T-helper 1 cell treated with Interleukin-12 subunit alpha and Interleukin-12 subunit beta and Interleukin-4 antibody, amounts not matched to agents 30 ng/mL and 1 ng/mL, for 36 hours (primary cell): ENCODE measurements around the gene HEPACAM. TPM values are rescaled to one million over a fixed set of nuclear protein-coding genes. Genes with fewer than 3 reads are reported as not detected.
"Not testable (repeated sequence)": the region's sequence is repeated elsewhere in the genome, so short reads cannot be mapped to it uniquely, and the experiment has no call there.

Source experiments
- intact Hi-C: fragments of 100-400 bp; cut with micrococcal nuclease; formaldehyde crosslinking; loops from one replicate; pipeline ENCODE4 v1.15.1; 2024
- total RNA-seq: library from RNA; stranded (reverse); gene quantifications from 2 replicates; pipeline ENCODE4 v1.2.3, GENCODE V29; 2022

The HEPACAM gene, protein sequence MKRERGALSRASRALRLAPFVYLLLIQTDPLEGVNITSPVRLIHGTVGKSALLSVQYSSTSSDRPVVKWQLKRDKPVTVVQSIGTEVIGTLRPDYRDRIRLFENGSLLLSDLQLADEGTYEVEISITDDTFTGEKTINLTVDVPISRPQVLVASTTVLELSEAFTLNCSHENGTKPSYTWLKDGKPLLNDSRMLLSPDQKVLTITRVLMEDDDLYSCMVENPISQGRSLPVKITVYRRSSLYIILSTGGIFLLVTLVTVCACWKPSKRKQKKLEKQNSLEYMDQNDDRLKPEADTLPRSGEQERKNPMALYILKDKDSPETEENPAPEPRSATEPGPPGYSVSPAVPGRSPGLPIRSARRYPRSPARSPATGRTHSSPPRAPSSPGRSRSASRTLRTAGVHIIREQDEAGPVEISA
- total RNA-seq, result not detected in 2 replicates

- intact Hi-C loops, result no loop called here
Measured at GRCh38 chr11:124935548-124936514, at the start of gene HEPACAM. Gene HEPACAM, minus strand, starts transcription at chr11:124936047. Its CDS starts 41 bp downstream, at chr11:124936006.

- intact Hi-C loops, result no loop called here
Measured at GRCh38 chr11:124984512-124984854, 48.6 kb upstream of the HEPACAM start.

DNA sequence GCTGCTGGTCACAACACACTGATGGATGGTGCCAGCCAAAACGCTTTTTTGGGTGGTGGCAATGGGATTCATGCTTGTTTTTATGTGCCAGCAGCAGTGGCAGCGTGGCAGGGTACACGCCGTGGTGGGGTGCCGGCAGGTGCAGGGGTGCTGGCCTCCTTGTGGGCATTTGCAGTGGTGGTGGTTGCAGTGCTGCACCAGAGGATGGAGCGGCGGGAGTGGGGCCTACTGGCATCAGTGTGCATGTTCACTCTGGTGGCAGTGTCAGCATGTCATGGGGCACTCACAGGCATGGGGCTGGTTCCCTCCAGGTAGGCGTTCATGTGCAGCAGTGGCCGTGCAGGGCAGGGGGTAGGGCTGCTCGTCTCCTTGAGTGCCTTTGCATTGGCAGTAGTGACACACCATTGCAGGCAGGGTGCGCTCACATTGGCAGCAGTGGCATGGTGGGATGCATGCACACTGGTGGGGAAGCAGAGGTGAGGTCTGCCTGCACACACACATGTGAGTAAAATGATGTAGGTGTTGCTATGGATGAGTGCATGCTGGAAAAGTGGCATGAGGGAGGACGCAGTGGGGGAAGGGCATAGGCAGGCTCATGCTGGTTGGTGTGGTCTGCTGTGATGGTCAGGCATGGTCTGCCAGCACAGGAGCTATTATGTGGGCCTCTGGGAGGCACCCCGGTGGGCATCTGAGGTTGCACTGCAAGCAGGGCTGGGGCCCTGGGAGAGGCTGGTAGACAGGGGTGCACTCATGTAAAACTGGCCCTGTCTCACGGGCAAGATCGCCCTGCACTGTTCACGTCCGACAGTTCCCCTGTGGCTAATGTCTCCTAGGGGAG lies 48.0 kb upstream of the HEPACAM start:
- intact Hi-C loops, result no loop called here

DNA sequence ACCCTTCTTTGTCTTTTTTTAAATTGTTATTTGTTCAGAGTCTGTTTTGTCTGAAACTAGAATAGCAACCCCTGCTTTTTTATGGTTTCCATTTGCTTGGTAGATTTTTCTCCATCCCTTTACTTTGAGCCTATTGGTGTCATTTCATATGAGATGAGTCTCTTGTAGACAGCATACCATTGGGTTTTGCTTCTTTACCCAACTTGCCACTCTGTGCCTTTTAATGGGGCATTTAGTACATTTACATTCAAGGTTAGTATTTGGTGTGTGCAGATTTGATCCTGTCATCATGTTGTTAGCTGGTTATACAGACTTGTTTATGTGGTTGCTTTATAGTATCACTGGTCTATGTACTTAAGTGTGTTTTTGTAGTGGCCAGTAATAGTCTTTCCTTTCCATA lies 46.2 kb upstream of the HEPACAM start:
- intact Hi-C loops, result no loop called here

GRCh38 chr11:124978316-124978715 lies 42.5 kb upstream of the HEPACAM start:
- intact Hi-C loops, result no loop called here

DNA sequence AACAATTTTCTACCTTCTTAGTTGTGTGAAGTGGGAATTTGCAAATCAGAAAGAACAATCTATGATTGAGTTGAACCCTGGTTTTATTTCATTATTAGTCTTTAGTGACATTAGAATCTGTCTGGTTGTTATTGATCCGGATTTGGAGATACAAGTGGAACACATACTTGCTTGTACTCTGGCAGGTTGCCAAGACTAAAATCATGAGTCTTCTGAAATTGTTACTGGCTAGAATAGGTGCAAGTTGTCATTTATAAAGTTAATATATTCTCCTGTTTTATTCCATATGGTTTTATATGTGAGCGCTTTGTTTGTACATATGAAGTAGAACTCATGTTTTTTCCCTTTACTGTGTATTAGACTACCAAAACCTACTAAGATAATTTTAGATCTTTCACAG lies 41.2 kb upstream of the HEPACAM start:
- intact Hi-C loops, result no loop called here

DNA sequence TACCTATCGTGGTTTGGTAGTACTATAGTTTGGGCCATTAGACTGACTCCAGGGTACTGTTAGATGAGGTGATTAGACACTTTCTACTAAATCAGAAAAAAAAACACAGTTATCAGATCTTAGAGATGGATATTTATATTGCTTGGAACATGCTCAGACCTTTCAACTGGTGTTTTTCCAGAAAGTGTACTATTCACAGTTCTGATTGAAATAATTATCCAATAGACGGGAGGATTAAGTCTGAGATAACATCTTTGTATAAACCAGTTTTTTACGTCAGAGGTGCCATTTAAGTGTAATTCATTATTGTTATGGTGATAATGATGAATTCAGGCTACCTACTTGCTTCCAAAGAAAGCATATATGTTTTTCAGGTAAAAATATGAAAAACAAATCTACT lies 40.7 kb upstream of the HEPACAM start:
- intact Hi-C loops, result no loop called here

GRCh38 chr11:124971810-124972209 lies 36.0 kb upstream of the HEPACAM start:
- intact Hi-C loops, result no loop called here

DNA sequence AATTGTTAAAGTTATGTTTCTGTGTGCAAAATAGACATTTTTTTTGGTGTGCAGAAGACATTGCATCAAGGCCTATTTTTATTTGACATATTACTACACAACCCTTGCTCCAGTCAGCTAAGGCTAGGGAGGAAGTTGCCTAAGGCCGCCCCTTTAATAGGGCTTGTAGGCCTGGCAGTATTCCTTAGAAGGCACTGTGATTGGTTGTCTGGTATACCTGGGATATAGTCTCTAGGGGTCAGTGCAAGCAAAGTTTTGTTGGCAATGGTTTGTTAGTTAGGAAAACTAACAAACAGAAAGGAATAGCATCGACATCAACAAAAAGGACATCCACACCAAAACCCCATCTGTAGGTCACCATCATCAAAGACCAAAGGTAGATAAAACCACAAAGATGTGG lies 35.1 kb upstream of the HEPACAM start:
- intact Hi-C loops, result no loop called here

GRCh38 chr11:124968197-124968596 lies 32.4 kb upstream of the HEPACAM start:
- intact Hi-C loops, result not testable (repeated sequence)

DNA sequence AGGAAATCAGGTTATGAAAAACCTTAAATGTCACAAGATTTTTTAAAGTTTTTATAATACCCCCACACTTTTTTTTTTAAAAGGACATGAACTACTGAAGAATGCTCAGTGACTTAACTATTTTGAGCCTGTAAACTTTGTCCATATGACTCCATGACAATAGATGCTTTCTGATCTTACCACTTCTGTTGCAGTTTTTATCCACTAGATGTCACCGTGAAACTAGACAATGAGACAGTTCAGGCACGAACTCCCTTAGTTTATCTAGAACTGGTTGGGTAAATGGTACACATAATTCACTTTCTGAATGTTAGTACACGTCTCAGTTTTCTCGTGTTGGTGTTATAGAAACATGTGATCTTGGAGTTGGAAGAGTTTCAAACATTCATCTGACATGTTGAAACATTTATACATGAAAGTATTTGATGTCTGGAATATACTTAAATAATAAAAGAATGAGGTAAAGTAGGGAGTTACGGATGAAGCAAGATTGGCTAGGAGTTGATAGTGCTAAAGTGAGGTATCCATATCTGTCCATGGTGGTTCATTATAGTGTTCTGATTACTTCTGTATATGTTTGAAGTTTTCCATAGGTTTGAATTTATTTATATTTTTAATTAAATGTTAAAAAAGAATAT lies 26.2 kb upstream of the HEPACAM start:
- intact Hi-C loops, result loop anchor here (1.0 kb wide), 7 partner anchors 8 to 467 kb away; partner anchors contain the start of genes CCDC15 and TMEM218

GRCh38 chr11:124955035-124955434 lies 19.2 kb upstream of the HEPACAM start:
- intact Hi-C loops, result loop anchor here (2.0 to 10.0 kb wide), 2 partner anchors 840 to 1212 kb away; partner anchors contain the start of gene VWA5A

DNA sequence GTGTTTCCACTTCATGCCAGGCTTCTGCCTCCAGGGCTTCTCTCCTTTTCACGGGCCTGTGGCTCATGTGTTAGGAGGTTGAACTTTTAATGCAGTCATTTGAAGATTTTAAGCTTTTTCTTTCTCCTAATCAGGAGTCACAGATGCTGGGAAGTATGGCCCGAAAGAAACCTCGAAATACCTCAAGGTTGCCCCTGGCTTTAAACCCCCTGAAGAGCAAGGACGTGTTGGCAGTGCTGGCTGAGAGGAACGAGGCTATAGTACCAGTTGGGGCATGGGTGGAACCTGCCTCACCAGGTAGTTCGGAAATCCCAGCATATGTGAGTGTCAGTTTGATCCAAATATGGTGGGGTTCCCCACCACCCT lies 18.7 kb upstream of the HEPACAM start:
- intact Hi-C loops, result loop anchor here (1.0 to 10.0 kb wide), 18 partner anchors 8 to 1257 kb away; partner anchors contain the start of genes DDX25, ESAM, FAM118B and HYLS1

DNA sequence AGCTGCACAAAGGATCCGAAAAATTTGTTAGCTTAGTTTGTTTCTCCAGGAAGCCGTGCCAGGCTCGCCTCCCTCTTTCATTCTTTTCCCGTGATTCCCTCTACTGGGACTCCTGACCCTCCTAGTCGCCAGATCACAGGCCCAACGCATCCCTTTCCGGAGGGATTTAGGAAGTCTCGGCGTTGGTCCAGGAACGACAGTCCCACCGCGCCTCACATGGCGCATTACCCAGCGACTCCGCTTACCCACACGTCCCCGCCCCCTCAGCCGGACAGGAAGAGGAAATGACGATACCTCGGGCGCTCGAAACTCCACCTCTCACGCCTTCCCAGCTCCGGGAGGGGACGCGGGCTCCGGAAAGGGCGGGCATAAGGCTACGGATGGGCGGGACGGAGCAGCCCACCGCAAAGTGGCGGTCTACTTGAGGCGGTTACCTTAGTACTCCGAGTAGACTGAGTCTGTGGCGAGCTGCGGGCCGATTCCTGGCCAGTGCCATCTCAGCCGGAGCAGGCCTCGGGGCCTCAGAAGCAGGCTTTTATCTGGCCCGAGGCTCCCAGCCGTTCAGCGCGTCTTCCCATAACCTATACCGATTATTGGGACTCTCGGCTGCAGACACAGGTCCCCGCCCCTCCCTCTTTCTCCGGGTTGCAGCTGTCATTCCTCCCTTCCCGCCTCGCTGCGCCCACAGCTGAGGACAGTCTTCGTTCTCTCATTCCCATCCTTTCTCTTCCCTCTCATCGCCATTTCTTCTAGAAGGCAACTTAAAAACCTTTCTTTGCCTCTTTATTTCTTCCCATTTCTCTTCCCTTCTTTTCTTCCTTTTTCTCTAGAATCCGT lies 18.1 kb upstream of the HEPACAM start, which contains the start of gene CCDC15:
TSS of gene CCDC15 (plus strand) at position 450 of the 837 bp plus-strand sequence. CDS start 531 bp downstream, outside the sequence.
- intact Hi-C loops, result loop anchor here (1.0 to 10.0 kb wide), 20 partner anchors 8 to 1315 kb away; partner anchors contain the start of genes DDX25, ESAM, FAM118B and FOXRED1

- intact Hi-C loops, result loop anchor here (1.0 to 10.0 kb wide), 6 partner anchors 31 to 951 kb away; partner anchors contain the start of genes DDX25, ESAM, PUS3 and VWA5A
Measured at GRCh38 chr11:124951341-124951740, 15.5 kb upstream of the HEPACAM start.

DNA sequence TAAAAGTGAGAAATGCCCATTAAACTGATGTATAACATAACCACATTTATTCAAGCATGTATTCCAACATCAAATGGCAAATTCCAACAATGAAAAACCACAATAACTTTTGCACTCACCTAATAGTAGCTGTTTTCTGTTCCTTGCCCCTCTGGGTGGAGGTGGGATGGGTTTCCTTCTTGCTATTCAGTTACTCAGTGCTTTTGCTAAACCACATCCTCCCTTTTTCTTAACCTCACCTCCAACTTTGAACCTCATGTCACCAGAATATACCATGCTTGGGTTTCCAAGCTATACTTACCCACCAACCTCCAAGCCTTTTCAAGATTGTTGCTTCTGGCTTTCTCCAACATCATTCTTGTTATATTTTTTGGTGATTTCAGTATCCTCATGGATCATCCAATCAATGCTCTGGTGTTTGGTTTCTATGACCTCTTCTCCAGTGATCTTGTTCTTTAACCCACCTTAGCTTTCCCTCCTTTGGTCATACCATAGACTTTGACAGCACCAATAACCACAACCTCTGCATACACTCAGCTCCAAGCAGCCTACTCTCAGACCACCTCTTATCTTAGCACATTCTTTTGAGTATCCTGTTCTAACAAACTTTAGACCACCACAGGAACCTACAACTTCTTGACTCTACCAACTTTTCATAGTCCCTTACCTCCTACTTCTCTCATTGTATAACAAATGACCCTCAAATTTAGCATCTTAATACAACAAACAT lies 14.9 kb upstream of the HEPACAM start:
- intact Hi-C loops, result loop anchor here (1.0 to 10.0 kb wide), 6 partner anchors 30 to 952 kb away; partner anchors contain the start of genes DDX25, ESAM, PUS3 and VWA5A

GRCh38 chr11:124946735-124947141 lies 10.9 kb upstream of the HEPACAM start:
- intact Hi-C loops, result no loop called here

DNA sequence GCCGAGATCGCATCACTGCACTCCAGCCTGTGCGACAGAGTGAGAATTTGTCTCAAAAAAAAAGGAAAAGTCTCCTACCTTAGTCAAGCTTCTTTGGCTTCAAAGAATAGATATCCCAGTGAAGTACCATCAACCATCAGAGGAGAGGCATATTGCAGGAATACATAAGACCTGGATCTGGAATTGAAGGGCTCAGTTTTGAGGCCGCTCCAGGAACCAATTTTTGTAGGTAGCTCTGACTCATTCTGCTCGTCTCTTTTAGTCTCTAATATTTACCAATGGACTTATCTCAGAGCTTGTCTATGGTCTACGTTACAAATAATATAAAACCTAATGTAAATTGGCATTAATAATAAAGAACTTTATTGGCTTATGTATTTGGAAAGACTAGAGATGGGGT lies 10.0 kb upstream of the HEPACAM start:
- intact Hi-C loops, result no loop called here
